Breast epithelium (tissue), 4 donors: Measurements from ENCODE around the gene CACNA2D3. TPM values are rescaled to one million over a fixed set of nuclear protein-coding genes. Genes with fewer than 3 reads are reported as not detected.
A peak's percentile ranks its signal among the peaks of the same experiment; 100 is the strongest.

Source experiments
- DNase-seq, 2 donors: peaks; one replicate each; pipeline ENCODE4 v3.0.0-alpha.2; 2019; ENCODE audit warnings: low spot score in 2 of 2
- H3K27ac ChIP-seq, 2 donors: fragments of 200-600 bp; sonication (generic) in 1 of 2; one replicate each; pipeline ENCODE4 v1.5.1; 2016 to 2019; ENCODE audit warnings: mild to moderate bottlenecking in 1 of 2
- H3K27me3 ChIP-seq, 2 donors: fragments of 200-600 bp; sonication (generic) in 1 of 2; one replicate each; pipeline versions ENCODE4 v1.5.1 to v1.6.0; 2017 to 2019; ENCODE audit warnings: control low read depth in 1 of 2, mild to moderate bottlenecking in 1 of 2
- H3K36me3 ChIP-seq: fragments of 200-600 bp; one replicate; pipeline ENCODE4 v1.5.1; 2019
- H3K4me1 ChIP-seq, 2 donors: fragments of 200-600 bp; sonication (generic); one replicate each; pipeline ENCODE4 v1.5.1; 2016 to 2019; ENCODE audit warnings: control low read depth in 1 of 2
- H3K4me3 ChIP-seq, 3 donors: fragments of 200-600 bp; sonication (generic); 1 replicate in 2 of 3; 2 replicates in 1 of 3; pipeline ENCODE4 v1.5.1; 2016 to 2019; ENCODE audit warnings: mild to moderate bottlenecking in 3 of 3, moderate library complexity in 2 of 3
- H3K9me3 ChIP-seq, 2 donors: fragments of 200-600 bp; sonication (generic) in 1 of 2; one replicate each; pipeline ENCODE4 v1.5.1; 2016 to 2019; ENCODE audit warnings: control low read depth in 1 of 2
- POLR2A ChIP-seq: fragments of 450-650 bp; IDR thresholded peaks from one replicate; pipeline ENCODE4 v1.6.1; 2016; ENCODE audit warnings: antibody characterized with exemption, mild to moderate bottlenecking, moderate library complexity
- POLR2AphosphoS5 ChIP-seq, 3 donors: sonication (generic); formaldehyde crosslinking; IDR thresholded peaks; one replicate each; pipeline ENCODE4 v1.6.1; 2017; ENCODE audit warnings: antibody characterized with exemption in 3 of 3
- intact Hi-C: fragments of 100-400 bp; cut with DNase I; formaldehyde crosslinking; loops from one replicate; pipeline ENCODE4 v1.15.1; 2023; ENCODE audit warnings: low total_unique reads
- total RNA-seq, 3 donors: library from RNA; depleted of rRNA; stranded (reverse); fragments of >200 nt; gene quantifications; one replicate each; pipeline ENCODE4 v1.1.0, GENCODE V29; 2016
- TF ChIP-seq, protein P1 (sequence below), 3 donors: fragments of 450-650 bp; IDR thresholded peaks; one replicate each; pipeline ENCODE4 v1.5.1; 2016 to 2017; ENCODE audit warnings: antibody characterized with exemption in 3 of 3, mild to moderate bottlenecking in 3 of 3, moderate library complexity in 3 of 3

The CACNA2D3 gene
- total RNA-seq, 3 donors from 2014 or later: 0.59 to 3.4 (median 2.3) TPM

DNA sequence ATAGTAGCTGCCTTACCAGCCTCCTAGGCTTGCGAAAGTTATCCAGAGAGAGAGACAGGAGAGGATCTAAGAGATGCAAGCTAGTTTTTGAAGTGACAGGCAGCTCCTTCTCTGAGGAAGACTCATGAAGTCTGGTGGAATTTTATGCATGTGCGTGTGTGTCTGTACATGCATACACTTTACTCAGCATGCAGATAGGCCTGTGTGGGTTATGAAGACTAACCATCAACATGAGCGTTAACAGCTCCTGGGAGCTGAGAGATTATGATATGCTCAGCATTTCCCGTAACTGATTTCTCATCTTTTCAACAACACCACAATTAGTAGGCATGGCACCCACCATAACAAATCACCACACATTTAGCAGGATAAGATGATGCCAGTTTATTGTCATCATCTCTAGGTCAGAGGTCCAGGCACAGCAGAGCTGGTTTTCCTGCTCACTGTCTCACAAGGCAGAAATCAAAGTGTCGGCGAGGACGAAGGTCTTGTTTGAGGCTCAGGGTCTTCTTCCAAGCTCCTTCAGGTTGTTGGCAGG is 239.5 kb downstream of the CACNA2D3 start:
- Histone ChIP-seq H3K4me1 (no peaks in the 10 kb centered on the region), H3K36me3 (no peaks in the 10 kb centered on the region), H3K9me3 (no peaks in the 10 kb centered on the region), H3K4me3 (no peak overlapping the region), H3K27me3 (no peaks in the 10 kb centered on the region), H3K27ac (no peak overlapping the region)
- DNase-seq: no peak
- TF ChIP-seq POLR2A: no peak
- TF ChIP-seq, protein P1, sequence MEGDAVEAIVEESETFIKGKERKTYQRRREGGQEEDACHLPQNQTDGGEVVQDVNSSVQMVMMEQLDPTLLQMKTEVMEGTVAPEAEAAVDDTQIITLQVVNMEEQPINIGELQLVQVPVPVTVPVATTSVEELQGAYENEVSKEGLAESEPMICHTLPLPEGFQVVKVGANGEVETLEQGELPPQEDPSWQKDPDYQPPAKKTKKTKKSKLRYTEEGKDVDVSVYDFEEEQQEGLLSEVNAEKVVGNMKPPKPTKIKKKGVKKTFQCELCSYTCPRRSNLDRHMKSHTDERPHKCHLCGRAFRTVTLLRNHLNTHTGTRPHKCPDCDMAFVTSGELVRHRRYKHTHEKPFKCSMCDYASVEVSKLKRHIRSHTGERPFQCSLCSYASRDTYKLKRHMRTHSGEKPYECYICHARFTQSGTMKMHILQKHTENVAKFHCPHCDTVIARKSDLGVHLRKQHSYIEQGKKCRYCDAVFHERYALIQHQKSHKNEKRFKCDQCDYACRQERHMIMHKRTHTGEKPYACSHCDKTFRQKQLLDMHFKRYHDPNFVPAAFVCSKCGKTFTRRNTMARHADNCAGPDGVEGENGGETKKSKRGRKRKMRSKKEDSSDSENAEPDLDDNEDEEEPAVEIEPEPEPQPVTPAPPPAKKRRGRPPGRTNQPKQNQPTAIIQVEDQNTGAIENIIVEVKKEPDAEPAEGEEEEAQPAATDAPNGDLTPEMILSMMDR (IDR thresholded peaks at IDR 0.05): no peak
- no peak for TF ChIP-seq POLR2AphosphoS5 (IDR thresholded peaks at IDR 0.05)
- intact Hi-C loops: loop anchor here (5.0 kb wide), 1 partner anchor 1245 kb away; no protein-coding TSS in a partner anchor

DNA sequence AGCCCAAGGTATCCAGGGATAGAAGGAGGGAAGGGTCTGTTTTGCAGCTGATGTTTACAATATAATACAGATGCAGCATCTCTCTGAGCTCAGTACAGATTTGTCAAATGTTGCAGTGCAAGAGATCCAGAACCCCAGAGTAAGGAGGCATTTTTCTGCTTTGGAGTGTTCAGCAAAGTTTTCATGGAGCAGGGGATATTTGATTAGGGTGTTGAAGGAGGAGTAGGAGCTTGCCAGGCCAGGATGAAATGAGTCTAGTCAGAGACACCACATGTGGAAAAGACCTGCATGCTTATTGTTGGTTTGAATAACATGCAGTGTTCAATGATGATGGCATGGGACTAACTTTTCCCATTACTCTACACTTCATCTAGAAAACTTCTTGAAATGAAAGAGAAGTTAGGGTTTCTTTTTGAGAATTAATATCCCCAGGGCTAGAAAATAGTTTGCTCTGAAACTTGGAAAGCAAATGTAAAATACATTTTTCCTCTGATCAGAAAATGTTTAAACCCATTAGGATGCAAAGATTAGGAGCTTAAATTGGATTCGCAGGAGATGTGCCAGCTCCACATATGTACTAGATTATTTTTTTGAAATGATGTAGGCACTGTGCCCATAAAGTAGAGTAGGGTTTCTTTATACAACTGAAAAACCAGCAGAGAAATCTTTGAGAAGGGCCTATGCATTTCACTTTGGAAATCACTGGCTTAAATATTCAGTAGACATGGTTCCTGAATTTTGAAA is 243.8 kb downstream of the CACNA2D3 start:
- Histone ChIP-seq H3K4me3 (no peak overlapping the region), H3K9me3 (no peaks in the 10 kb centered on the region), H3K27me3 (no peaks in the 10 kb centered on the region), H3K4me1 (no peaks in the 10 kb centered on the region), H3K27ac (no peak overlapping the region), H3K36me3 (no peaks in the 10 kb centered on the region)
- TF ChIP-seq POLR2AphosphoS5 (IDR thresholded peaks at IDR 0.05) (no peak), POLR2A (no peak)
- TF ChIP-seq, protein P1 (IDR thresholded peaks at IDR 0.05): no peak
- intact Hi-C loops: no loop called here
- no peak for DNase-seq

DNA sequence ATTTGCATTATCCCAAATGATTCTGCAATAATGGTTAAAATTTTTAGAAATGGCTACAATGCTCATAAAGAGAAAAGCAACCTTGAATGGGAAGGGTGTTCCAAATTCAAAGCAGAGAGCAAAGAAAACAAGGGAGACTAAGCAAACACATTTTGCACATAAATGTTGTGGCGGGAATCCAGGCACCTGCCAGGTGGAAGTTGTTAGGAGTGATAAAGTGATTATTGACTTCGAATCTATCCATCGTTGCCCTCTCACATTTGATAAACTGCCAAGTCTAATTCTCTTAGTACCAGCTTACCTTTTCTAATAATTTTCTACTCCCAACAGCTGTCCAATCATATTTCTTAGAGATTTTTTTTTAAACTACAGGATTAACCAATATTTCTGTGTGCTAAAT is 244.5 kb downstream of the CACNA2D3 start:
- intact Hi-C loops: no loop called here
- Histone ChIP-seq H3K36me3 (no peaks in the 10 kb centered on the region), H3K27me3 (no peaks in the 10 kb centered on the region), H3K4me3 (no peak overlapping the region), H3K4me1 (no peaks in the 10 kb centered on the region), H3K27ac (no peak overlapping the region), H3K9me3 (no peaks in the 10 kb centered on the region)
- DNase-seq: no peak
- TF ChIP-seq, protein P1 (IDR thresholded peaks at IDR 0.05): no peak
- no peak for TF ChIP-seq POLR2A
- TF ChIP-seq POLR2AphosphoS5 (IDR thresholded peaks at IDR 0.05): no peak

DNA sequence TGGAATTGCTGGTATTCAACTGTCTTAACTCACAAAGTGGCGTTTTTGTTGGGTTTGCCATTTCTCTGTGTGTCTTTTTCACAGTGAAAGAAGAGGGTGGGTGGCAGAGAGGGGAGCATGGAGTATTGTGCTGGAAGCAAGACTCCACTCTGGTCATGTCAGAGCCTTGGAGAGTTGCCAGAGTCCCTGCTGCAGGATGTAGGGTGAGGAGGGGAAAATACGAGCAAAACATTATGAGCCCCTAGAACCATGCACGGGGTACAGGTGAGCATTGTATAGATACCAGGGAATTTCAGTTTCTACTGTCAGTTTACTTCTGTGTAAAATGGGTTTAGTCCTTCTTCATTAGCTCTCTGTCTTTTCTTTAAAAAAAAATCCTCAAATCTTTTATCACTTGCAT is 249.9 kb downstream of the CACNA2D3 start:
- intact Hi-C loops: no loop called here
- H3K4me3 ChIP-seq: no peak overlapping the region
- H3K27me3 ChIP-seq: no peaks in the 10 kb centered on the region
- no peaks in the 10 kb centered on the region for H3K36me3 ChIP-seq
- no peak for DNase-seq
- no peak overlapping the region for H3K27ac ChIP-seq
- H3K4me1 ChIP-seq: no peaks in the 10 kb centered on the region
- TF ChIP-seq, protein P1 (IDR thresholded peaks at IDR 0.05): no peak
- no peak for TF ChIP-seq POLR2A
- no peak for TF ChIP-seq POLR2AphosphoS5 (IDR thresholded peaks at IDR 0.05)
- H3K9me3 ChIP-seq: no peaks in the 10 kb centered on the region

DNA sequence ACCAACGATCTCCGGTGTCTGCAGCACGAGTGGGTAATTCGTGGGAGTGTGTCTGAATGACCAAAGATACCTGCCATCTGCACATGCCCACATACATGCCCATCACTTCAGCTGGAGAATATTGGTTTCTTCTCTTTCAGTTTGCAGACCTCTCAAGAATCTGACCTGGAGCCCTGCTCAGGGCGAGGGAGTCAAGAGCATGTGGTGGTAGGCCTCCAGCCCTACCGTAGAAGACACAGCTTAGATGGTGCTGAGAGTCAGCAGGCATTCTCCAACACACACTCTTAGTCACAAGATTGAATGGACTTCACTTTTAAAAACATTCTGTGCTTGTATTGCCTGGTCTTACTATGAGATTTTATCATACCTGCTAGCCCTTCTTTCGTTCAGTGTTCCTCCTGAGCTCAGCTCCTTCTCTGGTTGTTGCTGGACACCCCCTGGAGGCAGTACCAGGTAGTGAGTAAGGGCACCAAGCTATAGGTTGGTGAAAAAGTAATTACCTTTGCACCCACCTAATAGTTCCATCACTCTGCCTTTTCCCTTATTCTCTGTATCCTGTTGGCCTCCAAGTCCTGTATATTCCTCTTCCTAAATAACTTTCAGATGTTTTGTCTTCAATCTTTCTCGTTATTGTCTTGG is 252.0 kb downstream of the CACNA2D3 start:
- no peaks in the 10 kb centered on the region for H3K4me1 ChIP-seq
- TF ChIP-seq, protein P1 (IDR thresholded peaks at IDR 0.05): peak in 2 of 3 donors; percentile 40 to 42
- TF ChIP-seq POLR2A: no peak
- H3K27me3 ChIP-seq: no peaks in the 10 kb centered on the region
- H3K27ac ChIP-seq: no peak overlapping the region
- intact Hi-C loops: no loop called here
- no peaks in the 10 kb centered on the region for H3K36me3 ChIP-seq
- H3K4me3 ChIP-seq: no peak overlapping the region
- DNase-seq: no peak
- no peaks in the 10 kb centered on the region for H3K9me3 ChIP-seq
